ENCODE data around the gene GMEB2.

GRCh38 chr20:63591147-63591533 is 35.8 kb downstream of the GMEB2 start:
- TF ChIP-seq FOXM1 (IDR thresholded peaks at IDR 0.05; ENCODE audit: borderline replicate concordance) (no peak), L3MBTL2 (conservative IDR thresholded peaks at IDR 0.05) (no peak), ZNF384 (IDR thresholded peaks at IDR 0.05) (no peak), NFRKB (IDR thresholded peaks at IDR 0.05) (no peak), ELF4 (IDR thresholded peaks at IDR 0.05) (no peak), BHLHE40 (IDR thresholded peaks at IDR 0.05; ENCODE audit: borderline replicate concordance) (no peak), LEF1 (IDR thresholded peaks at IDR 0.05; ENCODE audit: borderline replicate concordance) (no peak), TARDBP (IDR thresholded peaks at IDR 0.05) (no peak), CTBP1 (IDR thresholded peaks at IDR 0.05; ENCODE audit: borderline replicate concordance) (no peak), SP1 (IDR thresholded peaks at IDR 0.05) (no peak), FOXK2 (IDR thresholded peaks at IDR 0.05) (no peak), FOXA1 (IDR thresholded peaks at IDR 0.05) (no peak), PKNOX1 (IDR thresholded peaks at IDR 0.05) (no peak), HDGF (IDR thresholded peaks at IDR 0.05; ENCODE audit: borderline replicate concordance) (no peak)
